ENCODE data around the gene TFCP2.

Gene TFCP2

DNA sequence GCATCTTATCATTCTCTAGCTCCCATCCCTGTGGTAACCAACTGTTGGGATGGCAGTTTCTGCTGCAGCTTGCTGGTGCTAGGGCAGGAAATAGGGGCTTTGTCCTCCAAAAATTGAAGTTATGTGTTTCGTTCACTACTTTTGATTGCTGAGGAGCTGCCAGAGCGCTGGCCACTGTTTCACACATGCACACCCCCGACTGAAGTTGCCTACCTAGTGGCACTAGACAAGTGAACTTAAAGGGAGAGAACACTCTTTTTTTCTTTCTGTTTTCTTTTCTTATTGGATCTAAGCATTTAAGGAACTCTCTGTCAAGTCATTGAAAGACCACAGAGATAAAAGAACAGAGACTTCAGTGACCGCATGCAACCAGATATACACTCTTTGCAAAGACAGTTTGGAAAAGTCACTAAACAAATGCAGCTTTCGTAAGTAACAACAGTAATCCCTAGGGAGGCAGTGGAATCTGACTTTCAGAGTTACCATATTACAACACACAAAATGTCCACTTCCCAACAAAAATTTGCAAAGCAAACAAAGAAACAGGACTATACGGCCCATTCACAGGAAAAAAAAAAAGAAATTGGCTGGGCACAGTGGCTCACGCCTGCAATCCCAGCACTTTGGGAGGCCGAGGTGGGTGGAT lies 12.0 kb downstream of the TFCP2 start:
- no peak overlapping the region for H3K27ac ChIP-seq (ENCODE audit: low read depth, low read length)
- H2BK120ac ChIP-seq (ENCODE audit: low read depth, low read length) = no peak overlapping the region
- H3K56ac ChIP-seq (ENCODE audit: low read length) = no peak overlapping the region
- H3K23ac ChIP-seq (ENCODE audit: low read length) = no peak overlapping the region
- H3K4me1 ChIP-seq (ENCODE audit: control insufficient read depth, low read depth, low read length) = no peaks in the 10 kb centered on the region
- no CpG with 5 or more reads among the region's 8 CpGs for WGBS (ENCODE audit: extremely low coverage, insufficient coverage, low lambda C conversion rate)
- no peak overlapping the region for H4K8ac ChIP-seq (ENCODE audit: low read depth, low read length)
- no peaks in the 10 kb centered on the region for H3K27me3 ChIP-seq (ENCODE audit: insufficient read depth, low read length, poor library complexity)
- H3K79me2 ChIP-seq (ENCODE audit: control insufficient read depth, insufficient read depth, low read length) = peaks cover 30% of the 10 kb centered on the region
- no peak overlapping the region for H2BK5ac ChIP-seq (ENCODE audit: low read length)
- H3K79me1 ChIP-seq (ENCODE audit: low read length) = peaks cover 5% of the 10 kb centered on the region
- H3K4me2 ChIP-seq (ENCODE audit: low read length) = no peak overlapping the region
- H2BK15ac ChIP-seq (replicated peaks; ENCODE audit: low read depth) = no peak overlapping the region
- H3K4me3 ChIP-seq (ENCODE audit: low read length) = no peak overlapping the region
- no peaks in the 10 kb centered on the region for H3K36me3 ChIP-seq (ENCODE audit: control insufficient read depth, insufficient read depth, low read length)
- no peak overlapping the region for H2AK5ac ChIP-seq (ENCODE audit: low read length)
- H3K9ac ChIP-seq (ENCODE audit: low read length) = no peak overlapping the region
- DNase-seq = no peak
- no peak overlapping the region for H4K5ac ChIP-seq (ENCODE audit: low read length)
- peak overlapping the region; percentile 60 for H3K18ac ChIP-seq (ENCODE audit: low read length)
- H3K4ac ChIP-seq (ENCODE audit: low read depth, low read length) = no peak overlapping the region

DNA sequence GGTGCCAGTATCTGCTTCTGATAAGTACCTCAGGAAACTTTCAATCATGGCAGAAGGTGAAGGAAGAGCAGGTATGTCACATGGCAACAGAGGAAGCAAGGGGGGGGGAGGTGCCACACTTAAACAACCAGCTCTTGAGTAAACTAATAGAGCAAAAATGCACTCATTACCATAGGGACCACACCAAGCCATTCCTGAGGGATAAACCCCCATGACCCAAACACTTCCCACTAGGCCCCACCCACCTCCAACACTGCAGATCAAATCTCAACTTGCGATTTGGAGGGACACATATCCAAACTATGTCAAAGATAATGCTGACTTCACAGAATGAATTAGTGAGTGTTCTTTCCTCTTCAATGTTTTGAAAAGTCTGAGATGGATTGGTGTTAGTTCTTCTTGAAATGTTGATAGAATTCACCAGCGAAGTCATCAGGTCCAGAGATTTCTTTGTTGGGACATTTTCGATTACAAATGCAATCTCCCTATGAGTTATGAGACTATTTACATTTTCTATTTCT lies 16.6 kb downstream of the TFCP2 start:
- H3K27me3 ChIP-seq (ENCODE audit: insufficient read depth, low read length, poor library complexity) = no peaks in the 10 kb centered on the region
- no peaks in the 10 kb centered on the region for H3K4me1 ChIP-seq (ENCODE audit: control insufficient read depth, low read depth, low read length)
- no peak overlapping the region for H4K8ac ChIP-seq (ENCODE audit: low read depth, low read length)
- no peak overlapping the region for H3K9ac ChIP-seq (ENCODE audit: low read length)
- peaks cover 11% of the 10 kb centered on the region for H3K79me1 ChIP-seq (ENCODE audit: low read length)
- peaks cover 16% of the 10 kb centered on the region for H3K79me2 ChIP-seq (ENCODE audit: control insufficient read depth, insufficient read depth, low read length)
- H2BK120ac ChIP-seq (ENCODE audit: low read depth, low read length) = no peak overlapping the region
- no peak overlapping the region for H3K23ac ChIP-seq (ENCODE audit: low read length)
- H4K5ac ChIP-seq (ENCODE audit: low read length) = no peak overlapping the region
- peak; percentile 35 for DNase-seq
- H3K18ac ChIP-seq (ENCODE audit: low read length) = no peak overlapping the region
- H3K4me3 ChIP-seq (ENCODE audit: low read length) = no peak overlapping the region
- H2AK5ac ChIP-seq (ENCODE audit: low read length) = no peak overlapping the region
- no peak overlapping the region for H2BK15ac ChIP-seq (replicated peaks; ENCODE audit: low read depth)
- no peaks in the 10 kb centered on the region for H3K36me3 ChIP-seq (ENCODE audit: control insufficient read depth, insufficient read depth, low read length)
- H3K4ac ChIP-seq (ENCODE audit: low read depth, low read length) = no peak overlapping the region
- no peak overlapping the region for H3K4me2 ChIP-seq (ENCODE audit: low read length)
- H3K56ac ChIP-seq (ENCODE audit: low read length) = no peak overlapping the region
- WGBS (ENCODE audit: extremely low coverage, insufficient coverage, low lambda C conversion rate) = no CpG with 5 or more reads among the region's 3 CpGs
- no peak overlapping the region for H3K27ac ChIP-seq (ENCODE audit: low read depth, low read length)
- no peak overlapping the region for H2BK5ac ChIP-seq (ENCODE audit: low read length)

DNA sequence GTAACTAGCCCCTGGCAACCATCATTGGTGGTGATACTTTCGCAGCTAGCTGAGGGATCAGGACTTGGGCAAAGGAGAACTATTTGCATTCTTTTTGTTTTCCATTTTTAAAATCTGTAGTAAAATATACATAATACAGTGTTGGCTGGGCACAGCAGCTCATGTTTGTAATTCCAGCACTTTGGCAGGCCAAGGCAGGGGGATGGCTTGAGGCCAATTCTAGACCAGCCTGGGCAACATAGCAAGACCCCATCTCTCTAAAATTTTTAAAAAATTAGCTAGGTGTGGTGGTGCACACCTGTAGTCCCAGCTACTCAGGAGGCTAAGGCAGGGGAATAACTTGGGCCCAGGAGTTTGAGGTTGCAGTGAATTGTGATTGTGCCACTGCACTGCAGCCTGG lies 20.0 kb downstream of the TFCP2 start:
- Histone ChIP-seq H3K56ac (ENCODE audit: low read length) (no peak overlapping the region), H3K4me3 (ENCODE audit: low read length) (no peak overlapping the region), H3K9ac (ENCODE audit: low read length) (no peak overlapping the region), H2BK120ac (ENCODE audit: low read depth, low read length) (no peak overlapping the region), H3K4ac (ENCODE audit: low read depth, low read length) (no peak overlapping the region), H3K4me2 (ENCODE audit: low read length) (no peak overlapping the region), H3K27me3 (ENCODE audit: insufficient read depth, low read length, poor library complexity) (no peaks in the 10 kb centered on the region), H3K23ac (ENCODE audit: low read length) (no peak overlapping the region), H3K18ac (ENCODE audit: low read length) (no peak overlapping the region), H3K27ac (ENCODE audit: low read depth, low read length) (no peak overlapping the region), H2BK5ac (ENCODE audit: low read length) (no peak overlapping the region), H2BK15ac (replicated peaks; ENCODE audit: low read depth) (no peak overlapping the region), H3K79me2 (ENCODE audit: control insufficient read depth, insufficient read depth, low read length) (peaks cover 10% of the 10 kb centered on the region), H4K8ac (ENCODE audit: low read depth, low read length) (peak overlapping the region; percentile 76), H2AK5ac (ENCODE audit: low read length) (no peak overlapping the region), H3K4me1 (ENCODE audit: control insufficient read depth, low read depth, low read length) (no peaks in the 10 kb centered on the region), H3K36me3 (ENCODE audit: control insufficient read depth, insufficient read depth, low read length) (no peaks in the 10 kb centered on the region), H3K79me1 (ENCODE audit: low read length) (peaks cover 7% of the 10 kb centered on the region), H4K5ac (ENCODE audit: low read length) (no peak overlapping the region)
- no peak for DNase-seq
- no CpG with 5 or more reads among the region's 1 CpG for WGBS (ENCODE audit: extremely low coverage, insufficient coverage, low lambda C conversion rate)

DNA sequence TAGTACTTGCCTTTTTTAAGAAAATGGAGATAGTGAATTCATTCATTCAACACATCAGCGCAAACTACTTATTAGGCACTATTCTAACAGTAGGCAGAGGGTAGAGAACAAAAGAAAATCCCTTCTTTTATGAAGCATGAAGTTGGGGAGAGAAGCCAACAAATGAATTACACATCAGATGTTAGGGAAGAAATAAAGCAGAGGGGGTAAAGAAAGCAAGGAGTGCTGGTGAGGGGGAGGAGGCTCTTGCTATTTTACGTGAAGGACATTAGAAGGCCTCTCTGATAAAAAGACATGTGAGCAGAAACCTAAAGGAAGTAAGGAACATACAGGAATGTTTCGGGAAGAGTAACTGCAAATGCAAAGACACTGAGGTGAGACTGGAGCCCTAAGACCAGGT lies 22.2 kb downstream of the TFCP2 start:
- Histone ChIP-seq H4K8ac (ENCODE audit: low read depth, low read length) (no peak overlapping the region), H3K4me3 (ENCODE audit: low read length) (no peak overlapping the region), H3K79me2 (ENCODE audit: control insufficient read depth, insufficient read depth, low read length) (peaks cover 10% of the 10 kb centered on the region), H2BK15ac (replicated peaks; ENCODE audit: low read depth) (no peak overlapping the region), H3K23ac (ENCODE audit: low read length) (no peak overlapping the region), H4K5ac (ENCODE audit: low read length) (no peak overlapping the region), H3K27me3 (ENCODE audit: insufficient read depth, low read length, poor library complexity) (no peaks in the 10 kb centered on the region), H3K27ac (ENCODE audit: low read depth, low read length) (no peak overlapping the region), H3K56ac (ENCODE audit: low read length) (no peak overlapping the region), H3K4me2 (ENCODE audit: low read length) (no peak overlapping the region), H3K4ac (ENCODE audit: low read depth, low read length) (no peak overlapping the region), H3K36me3 (ENCODE audit: control insufficient read depth, insufficient read depth, low read length) (no peaks in the 10 kb centered on the region), H2BK120ac (ENCODE audit: low read depth, low read length) (no peak overlapping the region), H2AK5ac (ENCODE audit: low read length) (no peak overlapping the region), H3K9ac (ENCODE audit: low read length) (no peak overlapping the region), H2BK5ac (ENCODE audit: low read length) (no peak overlapping the region), H3K79me1 (ENCODE audit: low read length) (peaks cover 7% of the 10 kb centered on the region), H3K4me1 (ENCODE audit: control insufficient read depth, low read depth, low read length) (no peaks in the 10 kb centered on the region), H3K18ac (ENCODE audit: low read length) (no peak overlapping the region)
- WGBS (ENCODE audit: extremely low coverage, insufficient coverage, low lambda C conversion rate) = no CpG with 5 or more reads among the region's 3 CpGs
- DNase-seq = no peak

DNA sequence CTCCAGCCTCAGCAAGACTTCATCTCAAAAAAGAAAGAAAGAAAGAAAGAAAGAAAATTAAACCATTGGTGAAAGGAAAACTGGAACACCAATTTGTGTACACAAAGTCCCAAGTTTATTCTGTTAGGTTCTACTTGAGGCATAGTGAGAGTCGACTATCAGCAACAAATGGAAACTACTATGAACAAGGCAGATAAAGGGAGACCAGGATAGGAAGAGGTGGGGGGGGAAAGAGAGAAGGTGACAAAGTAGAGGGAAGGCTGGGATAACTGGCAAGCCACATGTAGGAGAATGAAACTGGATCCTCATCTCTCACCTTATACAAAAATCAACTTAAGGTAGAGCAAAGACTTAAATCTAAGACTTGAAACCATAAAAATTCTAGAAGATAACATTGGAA lies 25.6 kb downstream of the TFCP2 start:
- Histone ChIP-seq H3K27me3 (ENCODE audit: insufficient read depth, low read length, poor library complexity) (no peaks in the 10 kb centered on the region), H3K36me3 (ENCODE audit: control insufficient read depth, insufficient read depth, low read length) (no peaks in the 10 kb centered on the region), H3K23ac (ENCODE audit: low read length) (no peak overlapping the region), H3K79me1 (ENCODE audit: low read length) (peaks cover 3% of the 10 kb centered on the region), H4K5ac (ENCODE audit: low read length) (no peak overlapping the region), H4K8ac (ENCODE audit: low read depth, low read length) (no peak overlapping the region), H2AK5ac (ENCODE audit: low read length) (no peak overlapping the region), H3K27ac (ENCODE audit: low read depth, low read length) (no peak overlapping the region), H3K79me2 (ENCODE audit: control insufficient read depth, insufficient read depth, low read length) (peaks cover 11% of the 10 kb centered on the region), H3K4me1 (ENCODE audit: control insufficient read depth, low read depth, low read length) (no peaks in the 10 kb centered on the region), H2BK15ac (replicated peaks; ENCODE audit: low read depth) (no peak overlapping the region), H3K4me3 (ENCODE audit: low read length) (no peak overlapping the region), H3K56ac (ENCODE audit: low read length) (no peak overlapping the region), H2BK5ac (ENCODE audit: low read length) (no peak overlapping the region), H2BK120ac (ENCODE audit: low read depth, low read length) (no peak overlapping the region), H3K9ac (ENCODE audit: low read length) (no peak overlapping the region), H3K18ac (ENCODE audit: low read length) (no peak overlapping the region), H3K4me2 (ENCODE audit: low read length) (no peak overlapping the region), H3K4ac (ENCODE audit: low read depth, low read length) (no peak overlapping the region)
- no CpG with 5 or more reads among the region's 1 CpG for WGBS (ENCODE audit: extremely low coverage, insufficient coverage, low lambda C conversion rate)
- peak; percentile 13 for DNase-seq

DNA sequence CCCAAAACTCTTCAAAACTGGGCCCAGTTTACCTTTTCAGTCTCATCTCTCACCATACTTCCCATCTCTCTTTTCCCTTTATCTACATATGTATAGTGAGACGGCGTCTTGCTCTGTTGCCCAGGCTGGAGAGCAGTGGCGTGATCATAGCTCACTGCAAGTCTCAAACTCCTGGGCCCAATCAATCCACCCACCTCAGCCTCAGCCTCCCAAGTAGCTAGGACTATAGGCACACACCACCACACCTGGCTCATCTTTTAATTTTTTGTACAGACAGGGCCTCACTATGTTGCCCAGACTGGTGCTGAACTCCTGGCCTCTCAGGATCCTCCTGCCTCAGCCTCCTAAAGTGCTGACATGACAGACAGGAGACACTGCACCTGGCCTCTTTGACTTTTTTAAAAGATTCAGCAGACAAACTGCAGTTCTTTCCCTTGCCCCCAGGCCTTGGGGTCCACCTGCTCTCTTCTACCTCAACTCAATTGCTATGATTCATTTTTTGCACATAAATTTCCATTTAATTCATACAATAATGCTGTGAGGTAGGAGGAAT lies 33.6 kb downstream of the TFCP2 start:
- H3K4ac ChIP-seq (ENCODE audit: low read depth, low read length) = no peak overlapping the region
- H2BK120ac ChIP-seq (ENCODE audit: low read depth, low read length) = no peak overlapping the region
- WGBS (ENCODE audit: extremely low coverage, insufficient coverage, low lambda C conversion rate) = no CpG with 5 or more reads among the region's 3 CpGs
- no peak overlapping the region for H3K56ac ChIP-seq (ENCODE audit: low read length)
- H3K23ac ChIP-seq (ENCODE audit: low read length) = no peak overlapping the region
- DNase-seq = no peak
- no peaks in the 10 kb centered on the region for H3K27me3 ChIP-seq (ENCODE audit: insufficient read depth, low read length, poor library complexity)
- H4K8ac ChIP-seq (ENCODE audit: low read depth, low read length) = no peak overlapping the region
- no peak overlapping the region for H3K4me2 ChIP-seq (ENCODE audit: low read length)
- H3K79me2 ChIP-seq (ENCODE audit: control insufficient read depth, insufficient read depth, low read length) = peaks cover 7% of the 10 kb centered on the region
- H3K79me1 ChIP-seq (ENCODE audit: low read length) = peaks cover 2% of the 10 kb centered on the region
- H3K9ac ChIP-seq (ENCODE audit: low read length) = no peak overlapping the region
- no peak overlapping the region for H3K27ac ChIP-seq (ENCODE audit: low read depth, low read length)
- H2AK5ac ChIP-seq (ENCODE audit: low read length) = no peak overlapping the region
- H2BK15ac ChIP-seq (replicated peaks; ENCODE audit: low read depth) = no peak overlapping the region
- H4K5ac ChIP-seq (ENCODE audit: low read length) = no peak overlapping the region
- H3K4me1 ChIP-seq (ENCODE audit: control insufficient read depth, low read depth, low read length) = no peaks in the 10 kb centered on the region
- H2BK5ac ChIP-seq (ENCODE audit: low read length) = no peak overlapping the region
- H3K4me3 ChIP-seq (ENCODE audit: low read length) = no peak overlapping the region
- no peaks in the 10 kb centered on the region for H3K36me3 ChIP-seq (ENCODE audit: control insufficient read depth, insufficient read depth, low read length)
- no peak overlapping the region for H3K18ac ChIP-seq (ENCODE audit: low read length)
